GM15510 (cell line): ENCODE data around the gene FETUB.

Experiments
- POLR2A ChIP-seq: IDR thresholded peaks from 3 replicates; pipeline ENCODE4 v1.6.1; 2011; ENCODE audit warnings: borderline replicate concordance; ENCODE audit not compliant: insufficient read length; ENCODE audit errors: extremely low read depth

The FETUB gene, protein sequence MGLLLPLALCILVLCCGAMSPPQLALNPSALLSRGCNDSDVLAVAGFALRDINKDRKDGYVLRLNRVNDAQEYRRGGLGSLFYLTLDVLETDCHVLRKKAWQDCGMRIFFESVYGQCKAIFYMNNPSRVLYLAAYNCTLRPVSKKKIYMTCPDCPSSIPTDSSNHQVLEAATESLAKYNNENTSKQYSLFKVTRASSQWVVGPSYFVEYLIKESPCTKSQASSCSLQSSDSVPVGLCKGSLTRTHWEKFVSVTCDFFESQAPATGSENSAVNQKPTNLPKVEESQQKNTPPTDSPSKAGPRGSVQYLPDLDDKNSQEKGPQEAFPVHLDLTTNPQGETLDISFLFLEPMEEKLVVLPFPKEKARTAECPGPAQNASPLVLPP

GRCh38 chr3:186639778-186640472 is at the start of gene FETUB:
Gene FETUB (plus strand): TSS chr3:186640399. CDS start chr3:186640461, 62 bp downstream.
- no peak for TF ChIP-seq POLR2A

DNA sequence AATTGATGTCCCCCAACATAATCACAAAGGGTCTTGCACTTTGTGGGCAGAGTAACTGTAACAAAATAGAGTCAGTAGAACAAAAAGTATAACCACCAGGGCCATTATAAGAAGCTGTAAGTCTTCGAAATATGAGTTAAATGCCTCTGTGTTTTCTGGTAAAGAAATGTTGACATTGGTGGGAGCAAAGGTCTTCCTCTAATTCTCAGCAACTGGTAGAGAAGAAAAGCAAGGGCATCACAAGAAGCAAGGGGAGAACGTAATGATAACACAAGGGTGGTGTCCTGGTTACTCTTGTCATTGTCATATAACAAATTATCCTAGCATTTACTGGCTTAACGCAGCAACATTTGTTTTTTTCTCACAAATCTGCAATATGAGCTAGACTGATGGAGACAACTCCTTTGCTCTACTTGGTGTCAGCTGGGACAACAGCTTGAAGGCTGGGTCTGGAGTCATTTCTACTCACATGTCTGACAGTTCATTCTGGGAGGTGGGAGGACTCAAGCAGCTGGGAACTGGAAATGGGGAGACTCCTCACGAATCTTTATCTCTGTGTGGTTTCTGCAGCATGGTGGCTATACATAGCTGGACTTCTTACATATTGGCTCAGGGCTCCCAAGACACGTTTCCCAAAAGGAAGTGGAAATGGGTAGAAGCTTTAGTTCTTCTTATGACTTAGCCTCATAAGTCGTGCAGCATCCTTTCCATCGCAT is 49.5 kb upstream of the FETUB start:
- TF ChIP-seq POLR2A: no peak

DNA sequence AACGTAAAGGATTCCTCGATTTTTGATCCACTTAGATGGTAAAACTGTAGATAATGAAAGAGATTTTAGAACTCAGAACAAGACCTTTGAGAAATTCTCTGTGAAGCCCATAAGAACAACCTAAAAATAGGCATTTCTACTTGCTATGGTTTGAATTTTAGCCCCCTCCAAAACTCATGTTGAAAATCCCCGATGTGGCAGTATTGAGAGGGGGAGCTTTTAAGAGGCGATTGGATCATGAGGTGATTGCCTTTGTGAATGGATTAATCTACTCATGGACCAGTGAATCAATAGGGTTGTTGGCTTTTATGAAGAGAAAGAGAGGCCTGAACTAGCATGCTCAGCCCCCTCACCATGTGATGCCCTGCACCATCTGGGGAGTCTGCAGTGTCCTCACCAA is 47.5 kb upstream of the FETUB start:
- no peak for TF ChIP-seq POLR2A

GRCh38 chr3:186593862-186594261 is 46.3 kb upstream of the FETUB start:
- TF ChIP-seq POLR2A: no peak

DNA sequence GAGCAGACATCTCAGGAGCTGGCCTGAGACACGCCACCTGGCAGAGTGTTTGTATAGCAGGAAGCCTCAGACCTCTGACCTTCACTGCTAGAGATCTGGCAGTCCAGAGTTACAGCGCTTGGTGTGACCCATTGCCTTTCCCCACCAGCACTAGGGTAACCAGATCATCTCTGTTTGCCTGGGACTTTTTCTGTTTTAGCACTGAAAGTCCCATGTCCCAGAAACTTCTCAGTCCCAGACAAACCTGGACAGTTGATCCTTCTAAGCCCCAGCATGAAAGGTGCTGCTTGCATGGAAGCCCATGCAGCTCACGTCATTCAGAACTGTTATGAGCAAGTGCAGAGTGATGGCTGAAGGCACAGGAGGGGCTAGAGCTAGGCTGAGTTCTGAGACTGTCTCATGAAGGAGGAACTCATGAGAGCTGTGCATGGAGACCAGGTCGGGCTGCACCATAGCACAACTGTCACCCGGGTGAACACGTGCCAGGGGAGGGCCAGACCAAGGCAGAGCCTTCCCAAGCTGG is 45.5 kb upstream of the FETUB start:
- no peak for TF ChIP-seq POLR2A

DNA sequence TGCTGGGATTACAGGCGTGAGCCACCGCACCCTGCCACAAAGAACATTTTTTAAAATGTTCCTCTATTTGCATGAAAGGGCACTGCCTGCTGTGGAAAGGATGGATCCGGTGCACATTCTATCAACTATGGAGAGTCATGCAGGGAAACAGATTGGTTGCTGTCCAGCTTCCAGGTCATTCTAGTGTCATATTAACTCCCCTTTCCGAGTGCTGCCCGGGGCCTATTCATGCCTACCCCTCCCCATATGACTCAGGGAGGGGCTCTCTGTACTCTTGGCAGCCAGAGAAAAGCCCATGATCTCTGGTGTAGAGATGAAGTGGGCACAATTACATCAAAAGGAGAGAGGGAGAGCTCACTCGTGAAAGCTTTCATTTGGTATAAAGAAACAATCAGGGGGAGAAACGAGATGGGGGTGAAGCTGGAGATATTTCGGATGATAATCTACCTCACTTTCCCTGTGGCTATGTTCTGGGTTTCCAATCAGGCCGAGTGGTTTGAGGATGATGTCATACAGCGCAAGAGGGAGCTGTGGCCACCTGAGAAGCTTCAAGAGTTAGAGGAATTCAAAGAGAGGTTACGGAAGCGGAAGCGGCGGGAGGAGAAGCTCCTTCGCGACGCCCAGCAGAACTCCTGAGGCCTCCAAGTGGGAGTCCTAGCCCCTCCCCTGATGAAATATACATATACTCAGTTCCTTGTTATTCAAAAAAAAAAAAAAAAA is 43.5 kb upstream of the FETUB start:
- TF ChIP-seq POLR2A: no peak

- no peak for TF ChIP-seq POLR2A
Observed at GRCh38 chr3:186598108-186598784, 42.0 kb upstream of the FETUB start.

GRCh38 chr3:186598794-186599141 is 41.4 kb upstream of the FETUB start:
- no peak for TF ChIP-seq POLR2A

DNA sequence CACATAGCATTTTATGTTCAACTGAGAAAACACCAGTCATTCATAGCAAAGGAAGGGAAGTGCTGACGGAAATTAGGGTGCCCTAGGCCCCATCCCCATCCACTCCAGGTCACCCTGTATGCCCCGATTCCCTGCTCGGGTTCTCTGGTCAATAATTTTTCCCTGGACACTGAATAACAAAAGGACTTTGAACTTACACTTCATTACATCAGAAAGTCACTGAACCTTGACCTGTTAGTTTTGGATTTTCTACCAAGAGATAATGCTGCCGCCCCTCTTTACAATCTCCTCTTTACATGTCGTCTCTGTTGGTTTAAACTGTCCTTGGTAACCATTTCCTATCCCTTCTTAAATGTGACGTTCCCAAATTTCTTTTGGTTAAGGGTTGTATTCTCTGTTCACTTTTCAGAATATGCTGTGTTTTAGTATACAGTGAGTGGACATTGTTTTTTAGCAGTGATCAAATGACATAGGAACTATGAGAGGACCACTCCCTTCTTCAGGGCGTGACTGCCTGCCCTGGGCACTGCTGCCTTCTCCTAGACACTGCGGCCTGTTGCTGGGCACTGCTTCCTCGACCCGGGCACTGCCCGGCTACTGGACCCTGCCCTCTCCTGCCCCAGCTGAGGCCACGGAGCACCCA is 40.9 kb upstream of the FETUB start:
- TF ChIP-seq POLR2A: no peak

- TF ChIP-seq POLR2A: no peak
Observed at GRCh38 chr3:186599785-186600166, 40.4 kb upstream of the FETUB start.

DNA sequence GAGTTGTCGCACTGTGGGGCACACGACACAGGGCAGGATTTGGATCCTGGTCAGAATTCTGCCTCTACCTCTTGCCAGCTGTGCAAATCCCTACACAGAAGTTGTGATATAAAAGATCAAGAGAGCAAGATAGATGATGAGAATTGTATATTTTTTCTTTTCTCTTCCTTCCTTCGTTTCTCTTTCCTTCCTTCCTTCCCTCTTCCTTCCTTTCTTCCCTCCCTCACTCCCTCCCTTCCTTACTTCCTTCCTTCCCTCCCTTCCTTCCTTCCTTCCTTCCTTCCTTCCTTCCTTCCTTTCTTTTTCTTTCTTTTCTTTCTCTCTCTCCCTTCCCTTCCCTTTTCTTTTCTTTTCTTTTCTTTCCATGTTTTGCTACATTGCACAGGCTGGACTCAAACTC is 39.3 kb upstream of the FETUB start:
- no peak for TF ChIP-seq POLR2A

GRCh38 chr3:186603159-186603558 is 37.0 kb upstream of the FETUB start:
- no peak for TF ChIP-seq POLR2A

GRCh38 chr3:186605078-186605477 is 35.1 kb upstream of the FETUB start:
- TF ChIP-seq POLR2A: no peak
